ENCODE data around the gene GBP2.
"Not testable (repeated sequence)": the region's sequence is repeated elsewhere in the genome, so short reads cannot be mapped to it uniquely, and the experiment has no call there.

Gene GBP2

DNA sequence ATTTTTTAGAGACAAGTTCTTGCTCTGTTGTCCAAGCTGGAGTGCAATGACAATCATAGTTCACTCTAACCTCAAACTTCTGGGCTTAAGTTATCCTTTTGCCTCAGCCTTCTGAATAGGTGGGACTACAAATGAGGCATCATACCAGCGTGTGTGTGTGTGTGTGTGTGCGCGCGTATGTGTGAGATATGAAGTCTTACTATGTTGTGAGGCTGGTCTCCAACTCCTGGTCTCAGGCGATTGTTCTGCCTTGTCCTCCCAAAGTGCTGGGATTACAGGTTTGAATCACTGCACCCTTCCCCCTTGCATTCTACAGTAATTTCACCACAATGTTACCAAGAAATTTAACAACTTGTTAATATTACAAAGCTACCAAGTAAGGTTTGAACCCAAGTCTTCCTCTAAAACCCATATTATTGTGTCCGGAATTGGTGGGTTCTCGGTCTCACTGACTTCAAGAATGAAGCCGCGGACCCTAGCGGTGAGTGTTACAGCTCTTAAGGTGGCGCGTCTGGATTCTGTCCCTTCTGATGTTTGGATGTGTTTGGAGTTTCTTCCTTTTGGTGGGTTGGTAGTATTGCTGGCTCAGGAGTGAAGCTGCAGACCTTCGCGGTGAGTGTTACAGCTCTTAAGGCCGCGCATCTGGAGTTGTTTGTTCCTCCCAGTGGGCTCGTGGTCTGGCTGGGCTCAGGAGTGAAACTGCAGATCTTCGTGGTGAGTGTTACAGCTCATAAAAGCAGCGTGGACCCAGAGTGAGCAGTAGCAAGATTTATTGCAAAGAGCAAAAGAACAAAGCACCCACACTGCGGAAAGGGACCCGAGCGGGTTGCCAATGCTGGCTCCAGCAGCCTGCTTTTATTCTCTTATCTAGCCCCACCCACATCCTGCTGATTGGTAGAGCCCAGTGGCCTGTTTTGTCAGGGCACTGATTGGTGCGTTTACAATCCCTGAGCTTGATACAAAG is 970 bp upstream of the GBP2 start:
- DNase-seq, result peak; percentile 86 to 90

DNA sequence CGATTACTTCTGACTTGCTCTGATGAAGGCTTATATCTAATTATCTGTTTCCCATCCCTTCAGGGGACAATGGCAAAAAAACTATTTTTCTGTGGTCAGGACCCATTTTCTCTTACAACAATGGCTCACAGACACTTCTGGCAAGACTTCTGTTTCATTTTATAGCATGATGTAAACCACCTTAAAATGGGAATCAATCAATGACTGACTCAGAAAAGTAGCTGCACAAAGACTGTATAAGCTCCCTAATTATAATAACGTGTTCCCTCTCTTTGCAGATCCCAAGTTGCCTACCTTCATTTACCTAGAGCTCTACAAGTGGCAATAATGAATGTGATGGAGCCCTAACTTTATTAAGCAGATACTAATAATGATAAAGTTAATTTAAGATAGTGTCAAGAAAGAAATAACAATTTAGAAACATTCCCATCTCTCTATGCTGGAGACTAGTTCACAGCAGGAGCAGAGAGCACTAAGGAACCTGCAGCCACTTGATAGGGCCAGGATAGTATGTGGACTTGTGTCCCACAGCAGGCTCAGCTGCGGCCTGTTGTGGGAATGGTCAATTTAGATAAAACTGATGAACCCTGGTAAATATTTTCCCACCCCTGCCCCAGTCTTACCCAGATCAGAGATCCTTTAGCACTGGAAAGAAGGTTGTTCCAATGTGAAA is 538 bp downstream of the GBP2 start:
- peak in 1 of 2 donors; percentile 29 for DNase-seq

DNA sequence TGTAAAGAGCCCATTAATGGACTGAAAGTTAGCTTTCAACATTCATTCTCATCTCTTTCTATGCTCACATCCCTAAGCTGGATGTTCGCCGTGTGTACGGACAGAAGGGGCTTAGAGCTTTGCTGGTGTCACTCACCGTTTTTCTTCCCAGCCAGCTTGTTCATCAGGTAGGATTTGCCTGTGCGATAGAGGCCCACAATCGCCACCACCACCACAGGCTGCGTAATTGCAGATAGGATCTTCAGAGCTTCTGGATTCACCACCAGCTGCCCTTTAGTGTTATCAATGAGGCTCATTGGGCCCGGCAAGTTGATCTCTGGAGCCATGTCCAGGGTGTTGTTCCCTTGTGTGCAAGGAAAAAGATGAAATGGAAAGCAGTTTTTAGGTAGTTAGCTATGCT is 4.3 kb downstream of the GBP2 start:
- DNase-seq, result no peak

DNA sequence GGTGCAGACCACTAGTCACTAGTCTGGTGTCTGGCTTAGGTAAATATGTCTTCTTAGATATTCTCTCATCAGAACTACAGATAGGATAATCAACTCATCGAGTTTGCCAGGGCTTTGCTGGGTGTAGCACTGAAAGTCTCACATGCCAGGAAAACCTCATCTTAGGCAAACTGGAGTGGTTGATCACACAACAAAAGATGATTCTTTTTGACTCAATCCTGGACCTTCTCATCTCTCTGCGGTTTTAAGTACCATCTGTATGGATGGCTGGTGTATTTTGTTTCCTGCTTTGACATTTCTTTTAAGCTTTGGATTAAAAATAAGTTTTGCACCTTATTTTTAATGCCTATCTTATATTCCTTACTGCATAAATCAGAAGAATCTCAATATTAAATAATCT is 11.3 kb downstream of the GBP2 start:
- DNase-seq, result no peak

DNA sequence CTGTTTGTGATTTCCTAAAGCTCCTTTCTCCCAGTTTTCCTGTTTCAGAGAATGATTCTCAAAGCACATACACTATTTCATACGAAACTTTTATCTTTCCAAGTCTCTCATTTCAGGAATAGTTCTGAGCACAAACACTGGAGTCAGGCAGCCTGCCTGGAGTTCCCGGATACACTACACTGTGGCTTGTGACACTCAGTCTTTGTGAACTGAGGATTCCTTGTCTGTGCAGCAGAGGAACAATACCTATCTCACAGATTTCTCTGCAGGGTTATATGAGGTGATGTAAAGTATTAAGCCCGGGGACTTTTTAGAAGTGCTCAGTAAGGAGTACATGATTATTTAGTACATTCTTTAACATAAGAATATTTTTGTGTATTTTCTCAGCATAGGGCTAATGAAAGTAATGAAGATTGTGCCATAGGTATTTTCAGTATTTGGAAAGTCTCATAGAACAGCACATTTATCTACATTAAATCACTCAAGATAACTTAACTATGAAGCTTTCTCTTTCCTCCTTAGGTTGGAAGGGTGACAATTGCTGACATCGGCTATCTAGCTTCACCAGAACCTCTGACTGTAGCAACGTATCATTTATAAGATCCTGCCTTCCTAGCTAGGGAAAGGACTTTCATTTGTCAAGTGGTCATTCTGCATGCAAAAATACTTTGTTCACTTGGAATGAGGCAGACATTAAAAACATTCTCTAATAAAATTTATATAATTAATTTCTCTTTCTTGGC is 12.9 kb downstream of the GBP2 start:
- no peak for DNase-seq

DNA sequence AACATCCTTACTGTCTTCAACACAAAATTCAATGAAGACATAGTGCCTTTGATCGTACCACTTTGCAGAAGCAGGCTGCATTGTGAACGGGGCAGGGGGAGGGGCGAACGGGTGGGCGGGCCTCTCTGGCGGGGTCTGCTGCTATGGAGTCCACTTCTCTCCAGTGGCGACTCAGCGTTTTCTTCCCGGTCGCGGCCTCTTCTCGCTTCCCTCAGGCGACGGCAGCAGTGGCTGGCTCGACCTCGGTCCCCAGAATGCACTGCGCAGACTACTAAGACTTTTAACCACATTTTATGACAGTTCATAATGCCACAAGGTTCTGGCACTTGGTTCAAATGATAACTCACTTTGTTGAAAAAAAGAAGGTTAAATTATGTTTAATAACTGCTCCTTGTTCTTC is 21.2 kb downstream of the GBP2 start:
- no peak for DNase-seq

DNA sequence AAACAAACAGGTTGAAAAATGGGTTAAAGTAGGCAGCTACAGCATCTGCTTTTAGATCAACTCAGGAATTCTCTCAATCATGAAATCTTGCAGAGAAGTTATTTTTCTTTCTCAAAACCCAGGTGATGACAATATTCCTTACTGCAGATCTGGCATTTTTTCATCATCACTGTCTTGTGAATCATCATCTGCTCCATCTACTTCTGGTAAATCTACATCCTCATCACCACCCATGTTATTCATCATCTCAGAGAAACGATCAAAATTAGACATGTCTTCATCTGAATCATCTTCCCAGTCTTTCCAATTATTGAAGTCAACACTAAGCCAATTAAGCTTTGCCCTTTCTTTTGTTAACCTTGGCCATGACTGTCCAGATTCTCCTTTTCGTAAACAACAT is 21.8 kb downstream of the GBP2 start:
- DNase-seq, result no peak

DNA sequence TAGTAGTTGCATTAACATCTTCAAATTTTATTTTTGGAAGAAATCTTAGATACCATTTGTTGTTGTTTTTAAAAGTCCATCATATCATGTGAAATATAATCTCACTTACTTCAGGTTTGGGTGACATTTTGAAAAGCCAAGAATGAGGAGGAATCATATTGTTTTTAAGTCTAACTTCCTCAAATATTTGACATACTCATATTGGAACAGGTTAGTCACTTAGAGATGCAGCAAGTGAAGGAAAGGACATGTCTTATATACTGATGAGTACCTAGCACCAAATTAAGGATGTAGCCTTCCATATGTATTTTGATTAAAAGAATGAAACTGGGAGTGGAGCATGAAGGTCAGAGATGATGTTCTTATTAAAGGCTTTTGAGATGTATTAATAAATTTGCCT is 23.9 kb downstream of the GBP2 start:
- no peak for DNase-seq

DNA sequence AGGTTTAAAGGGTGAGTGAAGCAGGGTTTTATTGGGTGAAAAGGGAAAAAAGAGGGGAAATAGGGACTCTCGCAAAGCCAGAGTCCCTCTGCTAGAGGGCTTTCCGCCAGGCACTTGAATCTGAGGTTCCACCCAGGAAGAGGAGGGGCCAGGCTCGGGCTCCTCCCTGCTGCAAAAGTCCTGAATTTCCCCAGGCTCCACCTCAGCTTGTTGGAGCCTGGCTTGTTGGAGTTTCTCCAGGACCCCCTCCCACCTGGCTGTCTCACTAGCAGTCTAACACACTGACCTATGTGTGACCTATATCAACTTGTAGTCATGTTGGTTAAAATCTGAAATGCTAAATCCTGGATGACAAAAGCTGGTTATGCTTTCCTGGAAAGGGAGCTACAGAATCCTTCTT is 25.5 kb downstream of the GBP2 start:
- no peak for DNase-seq

DNA sequence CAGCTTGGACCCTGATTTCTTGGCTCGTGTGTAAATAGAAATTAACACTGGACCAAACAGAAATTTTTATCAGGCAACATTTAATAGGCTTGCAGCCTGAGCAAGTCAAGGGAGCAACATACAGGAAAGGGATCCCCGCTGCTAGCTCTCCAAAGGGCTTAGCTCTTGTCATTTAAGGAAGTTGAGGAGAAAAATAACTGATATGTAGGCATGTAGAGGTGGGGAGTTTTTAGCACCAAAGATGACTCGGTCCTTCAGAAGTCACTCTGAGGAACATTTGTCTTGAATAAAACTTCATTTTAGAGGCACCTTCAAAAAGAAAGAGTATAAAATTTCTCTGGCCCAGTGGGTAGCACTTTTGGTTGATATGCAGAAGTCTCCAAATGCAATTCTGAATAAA is 27.1 kb downstream of the GBP2 start:
- no peak for DNase-seq

DNA sequence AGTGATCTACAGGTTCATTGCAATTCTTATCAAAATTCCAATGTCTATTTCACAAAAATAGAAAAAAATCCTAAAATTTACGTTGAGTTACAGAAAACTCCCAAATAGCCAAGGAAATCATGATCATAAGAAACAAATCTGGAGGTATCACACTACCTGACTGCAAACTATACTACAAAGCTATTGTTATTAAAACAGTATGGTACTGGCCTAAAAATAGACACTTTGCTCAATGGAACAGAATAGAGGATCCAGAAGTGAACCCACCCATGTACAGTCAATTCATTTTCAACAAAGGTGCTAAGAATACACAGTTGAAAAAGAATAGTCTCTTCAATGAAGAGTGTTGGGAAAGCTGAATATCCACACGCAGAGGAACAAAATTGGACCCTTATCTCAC is 30.2 kb downstream of the GBP2 start:
- no peak for DNase-seq

DNA sequence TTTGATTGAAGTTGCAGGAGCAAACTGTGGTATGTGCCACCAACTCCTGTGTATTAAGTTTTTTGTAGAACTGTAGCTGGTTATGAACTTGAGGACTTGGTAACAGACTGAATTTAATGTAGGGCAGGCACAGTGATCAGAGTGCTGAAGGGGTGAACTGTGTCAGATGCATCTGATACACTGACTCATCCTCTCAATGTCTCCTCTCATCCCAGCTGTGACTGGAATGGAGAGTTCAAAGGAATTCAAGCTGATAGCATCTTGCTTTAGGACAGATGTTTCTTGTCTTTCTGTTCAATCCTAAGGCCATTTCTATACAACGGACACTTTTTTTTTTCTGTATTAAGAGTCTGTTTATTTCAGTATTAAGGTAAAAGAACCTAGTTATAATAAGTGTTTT is 36.0 kb downstream of the GBP2 start:
- no peak for DNase-seq

DNA sequence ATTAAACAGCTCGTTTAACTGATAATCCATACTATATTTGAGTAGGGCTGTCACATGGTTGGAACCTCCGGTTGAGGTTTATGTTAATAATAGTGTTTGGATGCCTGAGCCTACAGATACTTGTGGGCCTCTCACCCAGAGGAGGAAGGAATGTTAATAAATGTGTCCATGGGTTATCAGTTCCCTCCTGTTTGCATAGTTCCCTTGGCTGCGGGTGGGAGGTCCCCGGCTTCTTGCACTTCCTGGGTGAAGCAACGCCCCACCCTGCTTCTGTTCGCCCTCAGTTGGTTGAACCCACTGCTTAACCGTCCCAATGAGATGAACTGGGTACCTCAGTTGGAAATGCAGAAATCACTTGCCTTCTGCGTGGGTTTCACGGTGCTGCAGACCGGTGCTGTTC is 37.3 kb downstream of the GBP2 start:
- DNase-seq, result no peak

DNA sequence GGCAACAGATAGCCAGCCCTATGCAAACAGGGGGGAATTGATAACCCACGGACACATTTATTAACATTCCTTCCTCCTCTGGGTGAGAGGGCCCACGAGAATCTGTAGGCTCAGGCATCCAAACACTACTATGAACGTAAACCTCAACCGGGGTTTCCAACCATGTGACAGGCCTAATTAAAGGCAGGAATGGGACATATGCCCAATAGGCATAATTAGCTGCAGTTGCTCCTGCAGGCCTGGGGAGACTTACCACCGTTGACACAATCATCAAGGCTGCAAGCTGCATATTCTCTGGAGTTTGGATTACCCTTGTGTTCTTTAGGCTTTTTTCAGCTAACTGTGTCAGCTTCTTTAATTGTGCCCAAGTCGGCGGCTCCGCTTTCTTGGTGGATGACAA is 38.7 kb downstream of the GBP2 start:
- DNase-seq, result no peak

DNA sequence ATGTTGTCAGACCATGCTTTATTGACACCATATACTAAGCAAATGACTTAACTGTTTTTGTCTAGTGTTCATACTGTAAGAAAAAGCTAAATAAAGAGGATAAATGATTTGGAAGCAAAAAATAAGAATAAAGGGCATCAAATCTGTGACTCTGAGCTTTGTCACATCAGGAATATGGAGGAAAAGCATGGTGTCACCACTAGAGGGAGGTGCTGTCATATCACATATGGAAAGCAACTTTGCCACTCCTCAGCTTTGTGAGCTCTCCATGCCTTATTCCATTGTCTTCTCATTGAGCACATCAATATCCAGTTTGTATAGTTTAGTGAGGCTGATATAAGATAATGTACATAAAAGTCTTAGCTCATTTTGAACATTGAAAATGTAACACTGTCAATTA is 40.1 kb downstream of the GBP2 start:
- peak; percentile 54 to 77 for DNase-seq

DNA sequence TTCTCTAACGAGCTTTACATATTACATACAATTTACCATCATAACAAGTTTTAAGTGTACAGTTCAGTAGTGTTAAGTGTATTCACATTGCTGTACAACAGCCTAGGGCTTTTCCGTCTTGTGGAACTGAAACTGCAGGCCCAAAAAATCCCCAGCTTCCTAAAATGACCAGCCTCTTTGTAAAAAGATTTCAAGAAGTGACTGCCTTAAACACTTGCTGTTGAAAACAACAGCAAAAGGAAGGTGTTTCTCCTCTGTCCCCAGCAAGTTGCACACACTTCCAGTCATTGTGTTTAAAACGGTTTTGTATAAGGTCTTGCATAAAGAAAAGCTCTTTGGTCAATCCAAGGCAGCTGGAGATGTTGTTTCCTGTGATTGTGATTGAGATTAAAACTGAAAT is 44.9 kb downstream of the GBP2 start:
- DNase-seq, result peak in 1 of 2 donors; percentile 27

DNA sequence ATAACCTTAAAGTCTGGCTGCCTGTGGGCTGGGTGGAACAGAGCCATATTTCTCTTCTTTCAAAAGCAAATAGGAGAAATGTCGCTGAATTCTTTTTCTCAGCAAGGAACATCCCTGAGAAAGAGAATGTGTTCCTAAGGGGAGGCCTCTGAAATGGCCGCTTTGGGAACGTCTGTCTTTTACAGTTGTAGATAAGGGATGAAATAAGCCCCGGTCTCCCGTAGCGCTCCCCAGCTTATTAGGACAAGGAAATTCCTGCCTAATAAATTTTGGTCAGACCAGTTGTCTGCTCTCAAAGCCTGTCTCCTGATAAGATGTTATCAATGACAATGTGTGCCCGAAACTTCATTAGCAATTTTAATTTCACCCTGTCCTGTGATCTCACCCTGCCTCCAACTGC is 45.8 kb downstream of the GBP2 start:
- DNase-seq, result not testable (repeated sequence)

DNA sequence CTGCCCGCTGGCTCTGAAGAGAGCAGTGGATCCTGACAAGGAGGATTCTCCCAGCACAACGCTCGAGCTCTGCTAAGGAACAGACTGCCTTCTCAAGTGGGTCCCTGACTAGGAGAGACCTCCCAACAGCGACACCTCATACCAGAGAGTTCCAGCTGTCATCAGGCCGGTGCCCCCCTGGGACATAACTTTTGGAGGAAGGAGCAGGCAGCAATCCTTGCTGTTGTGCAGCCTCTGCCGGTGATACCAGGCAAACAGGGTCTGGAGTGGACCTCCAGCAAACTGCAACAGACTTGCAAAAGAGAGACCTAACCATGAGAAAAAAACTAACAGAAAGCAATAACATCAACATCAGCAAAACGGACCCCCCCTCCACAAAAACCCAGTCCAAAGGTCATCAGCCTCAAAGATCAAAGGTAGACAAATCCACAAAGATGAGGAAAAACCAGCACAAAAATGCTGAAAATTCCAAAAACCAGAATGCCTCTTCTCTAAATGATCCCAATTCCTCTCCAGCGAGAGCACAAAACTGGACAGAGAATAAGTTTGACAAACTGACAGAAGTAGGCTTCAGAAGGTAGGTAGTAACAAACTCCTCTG is 53.3 kb downstream of the GBP2 start:
- DNase-seq, result not testable (repeated sequence)

DNA sequence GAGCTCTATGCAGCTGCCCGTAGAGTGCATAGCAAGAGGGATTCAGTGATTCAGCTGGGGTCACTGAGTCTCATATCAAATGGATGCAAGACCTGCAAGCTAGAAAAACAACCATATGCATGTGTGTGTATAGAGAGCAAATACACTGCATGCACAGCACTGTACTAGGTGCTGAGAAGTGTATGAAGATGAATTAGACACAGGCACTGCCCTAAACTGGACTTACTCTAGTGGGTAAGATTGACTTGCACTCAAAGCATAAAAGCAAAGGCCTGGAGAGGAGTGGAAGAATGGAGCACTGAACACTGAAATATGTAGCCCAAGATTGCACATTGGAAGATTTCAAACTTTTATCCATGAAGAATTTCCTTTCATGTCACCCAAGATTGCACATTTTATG is 55.4 kb downstream of the GBP2 start:
- DNase-seq, result no peak

DNA sequence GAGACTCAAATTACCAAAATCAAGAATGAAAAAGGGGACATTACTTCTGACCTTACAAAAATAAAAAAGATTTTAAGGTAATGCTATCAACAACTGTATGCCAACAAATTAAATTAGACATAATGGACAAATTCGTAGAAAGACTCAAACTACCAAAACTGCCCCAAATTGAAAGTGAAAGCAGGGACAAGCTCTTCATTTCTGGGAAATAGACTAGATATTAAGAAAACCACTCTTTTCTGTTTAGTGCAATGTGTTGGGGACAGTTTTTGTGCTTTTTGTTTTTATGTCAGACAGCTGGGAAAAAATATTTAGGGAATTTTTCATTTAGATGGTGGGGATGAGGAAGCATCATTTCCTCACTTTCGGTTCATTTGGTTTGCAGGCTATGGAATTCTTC is 56.0 kb downstream of the GBP2 start:
- peak in 1 of 2 donors; percentile 60 for DNase-seq

DNA sequence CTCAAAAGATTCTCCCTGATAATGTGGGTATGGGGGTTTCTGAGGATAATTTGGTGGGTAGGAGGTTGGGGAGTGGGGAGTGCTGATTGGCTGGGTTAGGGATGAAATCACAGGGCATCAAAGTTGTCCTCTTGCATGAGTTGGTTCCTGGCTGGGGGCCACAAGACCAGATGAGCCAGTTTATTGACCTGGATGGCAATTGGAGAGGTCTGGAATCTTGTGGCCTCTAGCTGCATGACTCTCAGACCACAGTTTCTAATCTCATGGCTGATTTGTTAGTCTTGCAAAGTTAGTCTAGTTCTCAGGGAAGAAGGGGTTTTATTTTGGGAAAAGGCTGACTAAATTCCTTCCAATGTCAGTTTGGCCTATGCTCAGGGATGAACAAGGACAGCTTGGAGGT is 57.6 kb downstream of the GBP2 start:
- DNase-seq, result no peak

DNA sequence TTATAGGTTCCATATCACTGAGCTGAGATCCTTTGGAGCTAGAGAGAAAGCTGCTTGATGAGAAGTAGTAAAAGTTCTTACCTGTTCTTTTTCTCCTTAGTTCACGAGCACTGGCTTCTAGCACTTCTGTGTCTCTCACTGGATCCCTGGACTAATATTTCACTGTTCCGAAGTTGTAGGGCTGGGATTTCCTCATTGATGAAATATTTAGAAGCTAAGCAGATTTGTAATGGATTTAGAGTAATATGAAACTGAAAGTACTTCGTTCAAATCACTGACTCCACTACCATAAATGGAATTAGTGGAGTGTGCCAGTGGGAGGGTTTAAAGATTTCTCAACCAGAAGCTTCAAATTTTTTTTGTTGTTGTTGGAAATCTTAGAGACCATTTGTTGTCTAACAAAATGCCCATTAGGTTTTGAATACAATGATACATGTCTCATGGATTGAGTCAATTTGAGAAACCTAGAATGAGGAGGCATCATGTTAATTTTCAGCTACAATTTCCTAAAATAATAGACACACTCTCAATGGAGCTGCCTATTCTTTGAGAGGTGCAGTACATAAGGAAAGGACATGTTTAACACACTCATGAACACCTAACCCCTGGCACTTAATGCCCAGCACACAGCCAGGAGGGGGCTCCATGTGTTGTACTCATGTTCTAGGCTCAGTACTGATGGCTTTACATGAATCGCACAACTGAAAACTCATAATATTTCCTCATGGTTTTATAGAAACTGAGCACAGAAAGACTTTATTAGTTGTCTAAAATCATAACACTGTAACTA is 60.6 kb downstream of the GBP2 start, which contains the start of gene GBP1:
Gene GBP1 (minus strand): TSS at position 130 of the 790 bp plus-strand sequence. CDS start 1,974 bp downstream, outside the sequence.
- DNase-seq, result peak in 1 of 2 donors; percentile 75
